Urinary bladder (tissue), 4 donors: ENCODE results near the gene ARSA. TPM values are rescaled to one million over a fixed set of nuclear protein-coding genes. Genes with fewer than 3 reads are reported as not detected.
"Not testable (repeated sequence)": the region's sequence is repeated elsewhere in the genome, so short reads cannot be mapped to it uniquely, and the experiment has no call there.

Experiments
- DNase-seq: peaks from one replicate; pipeline ENCODE4 v3.0.0-alpha.2; 2015; ENCODE audit errors: extremely low spot score
- H3K27ac ChIP-seq: one replicate; pipeline ENCODE4 v1.5.1; 2013; ENCODE audit warnings: low read depth, mild to moderate bottlenecking, moderate library complexity
- H3K36me3 ChIP-seq: one replicate; pipeline ENCODE4 v1.6.1; 2013; ENCODE audit warnings: mild to moderate bottlenecking, moderate library complexity; ENCODE audit not compliant: insufficient read depth
- H3K4me1 ChIP-seq: one replicate; pipeline ENCODE4 v1.6.1; 2013; ENCODE audit warnings: mild to moderate bottlenecking, moderate library complexity; ENCODE audit not compliant: insufficient read depth
- H3K4me3 ChIP-seq: one replicate; pipeline ENCODE4 v1.5.1; 2013; ENCODE audit warnings: low read depth, low read length
- WGBS: extraction: QIAGEN DNeasy Blood & Tissue Kit; methylation state at CpG from one replicate; pipeline ENCODE4 v1.1.7; 2013; 5-methylcytosine and 5-hydroxymethylcytosine counted together
- polyA plus RNA-seq: library from polyadenylated mRNA; stranded (reverse); fragments of 200-250 nt; gene quantifications from one replicate; pipeline ENCODE4 v1.2.3, GENCODE V29; 2013
- total RNA-seq: library from RNA; depleted of rRNA; stranded (reverse); fragments of >200 nt; gene quantifications from one replicate; pipeline ENCODE4 v1.2.3, GENCODE V29; 2014
- donor health status: healthy with polysubstance abuse.
- donor health status: healthy.

ARSA gene
- total and polyA plus RNA-seq, 2 donors, result 8.7 to 36.3 TPM

DNA sequence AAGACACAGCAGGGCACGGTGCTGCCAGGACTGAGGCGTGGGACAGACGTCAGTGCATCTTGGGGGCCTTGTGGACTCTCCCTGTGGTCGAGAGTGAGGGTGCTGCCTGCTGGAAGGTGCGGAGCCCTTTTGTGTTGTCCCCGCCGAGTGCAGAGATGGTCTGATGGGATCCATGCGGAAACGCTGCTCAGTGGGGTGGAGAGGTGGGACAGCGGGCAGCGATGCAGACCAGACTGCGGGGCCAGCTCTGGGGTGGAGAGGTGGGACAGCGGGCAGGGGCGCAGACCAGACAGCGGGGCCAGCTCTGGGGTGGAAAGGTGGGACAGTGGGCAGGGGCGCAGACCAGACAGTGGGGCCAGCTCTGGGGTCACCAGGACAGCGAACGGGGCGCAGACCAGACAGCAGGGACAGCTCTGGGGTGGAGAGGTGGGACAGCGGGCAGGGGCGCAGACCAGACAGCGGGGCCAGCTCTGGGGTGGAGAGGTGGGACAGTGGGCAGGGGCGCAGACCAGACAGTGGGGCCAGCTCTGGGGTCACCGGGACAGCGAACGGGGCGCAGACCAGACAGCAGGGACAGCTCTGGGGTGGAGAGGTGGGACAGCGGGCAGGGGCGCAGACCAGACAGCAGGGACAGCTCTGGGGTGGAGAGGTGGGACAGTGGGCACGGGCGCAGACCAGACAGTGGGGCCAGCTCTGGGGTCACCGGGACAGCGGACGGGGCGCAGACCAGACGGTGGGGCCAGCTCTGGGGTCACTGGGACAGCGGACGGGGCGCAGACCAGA is 19.7 kb downstream of the ARSA start:
- not testable (repeated sequence) for H3K4me1 ChIP-seq, DNase-seq, H3K36me3 ChIP-seq, H3K4me3 ChIP-seq, H3K27ac ChIP-seq
- 82% methylated on average over 39 of the region's 39 CpGs for WGBS

DNA sequence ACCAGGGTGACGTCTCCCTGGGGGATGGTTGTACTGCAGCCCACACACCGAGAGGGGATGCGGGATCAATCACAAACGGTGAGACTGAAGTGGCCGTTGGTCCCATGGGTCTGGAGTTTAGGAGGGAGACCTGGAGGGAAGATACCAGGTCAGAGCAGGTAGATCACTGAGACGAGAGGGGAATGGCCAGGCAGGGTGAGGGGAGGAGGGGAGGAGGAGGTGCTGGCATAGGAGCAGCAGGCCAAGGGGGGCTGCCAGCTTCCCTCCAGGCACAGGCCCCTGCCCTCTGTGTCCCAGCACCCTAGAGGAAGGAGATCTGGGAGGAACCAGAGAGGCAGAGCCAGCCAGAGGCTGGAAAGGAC is 20.3 kb downstream of the ARSA start:
- no peak overlapping the region for H3K27ac ChIP-seq
- H3K4me1 ChIP-seq, result no peaks in the 10 kb centered on the region
- H3K4me3 ChIP-seq, result no peak overlapping the region
- WGBS, result 58% methylated on average over 6 of the region's 6 CpGs
- H3K36me3 ChIP-seq, result no peaks in the 10 kb centered on the region
- no peak for DNase-seq

DNA sequence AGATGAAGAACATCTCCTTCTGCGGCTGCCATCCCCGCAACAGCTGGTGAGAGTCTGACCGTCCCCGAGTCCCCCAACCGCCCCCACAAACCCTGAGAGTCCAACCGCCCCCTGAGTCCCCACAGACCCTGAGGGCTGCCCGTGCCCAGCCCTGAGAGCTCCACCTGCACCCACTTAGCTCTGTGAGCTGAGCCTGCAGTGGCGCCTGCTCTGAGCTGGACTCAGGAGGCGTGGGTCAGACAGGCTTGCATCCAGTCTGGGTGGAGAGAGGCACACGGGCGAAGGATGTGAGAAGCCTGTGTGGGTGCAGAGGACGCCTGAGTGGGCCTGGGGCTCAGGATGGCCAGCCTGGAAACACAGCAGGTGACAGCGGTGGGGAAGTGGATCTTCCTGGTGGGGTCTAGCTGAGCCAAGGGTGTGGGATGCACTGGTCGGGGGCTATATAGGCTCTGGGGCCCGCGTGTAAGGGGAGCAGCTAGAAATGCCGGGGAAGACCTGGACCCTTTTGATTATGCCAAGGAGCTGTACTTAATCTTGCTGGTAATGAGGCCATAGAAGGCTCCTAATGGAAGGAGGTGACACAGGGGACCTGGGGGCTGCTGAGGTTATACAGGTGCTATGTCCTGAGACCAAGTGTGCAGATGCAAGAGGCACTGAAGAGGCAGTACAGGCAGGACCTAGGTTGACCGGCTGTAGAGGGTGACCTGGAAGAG is 20.9 kb downstream of the ARSA start:
- Histone ChIP-seq H3K4me3 (no peak overlapping the region), H3K4me1 (no peaks in the 10 kb centered on the region), H3K36me3 (no peaks in the 10 kb centered on the region), H3K27ac (no peak overlapping the region)
- DNase-seq, result no peak
- WGBS, result 85% methylated on average over 18 of the region's 18 CpGs

DNA sequence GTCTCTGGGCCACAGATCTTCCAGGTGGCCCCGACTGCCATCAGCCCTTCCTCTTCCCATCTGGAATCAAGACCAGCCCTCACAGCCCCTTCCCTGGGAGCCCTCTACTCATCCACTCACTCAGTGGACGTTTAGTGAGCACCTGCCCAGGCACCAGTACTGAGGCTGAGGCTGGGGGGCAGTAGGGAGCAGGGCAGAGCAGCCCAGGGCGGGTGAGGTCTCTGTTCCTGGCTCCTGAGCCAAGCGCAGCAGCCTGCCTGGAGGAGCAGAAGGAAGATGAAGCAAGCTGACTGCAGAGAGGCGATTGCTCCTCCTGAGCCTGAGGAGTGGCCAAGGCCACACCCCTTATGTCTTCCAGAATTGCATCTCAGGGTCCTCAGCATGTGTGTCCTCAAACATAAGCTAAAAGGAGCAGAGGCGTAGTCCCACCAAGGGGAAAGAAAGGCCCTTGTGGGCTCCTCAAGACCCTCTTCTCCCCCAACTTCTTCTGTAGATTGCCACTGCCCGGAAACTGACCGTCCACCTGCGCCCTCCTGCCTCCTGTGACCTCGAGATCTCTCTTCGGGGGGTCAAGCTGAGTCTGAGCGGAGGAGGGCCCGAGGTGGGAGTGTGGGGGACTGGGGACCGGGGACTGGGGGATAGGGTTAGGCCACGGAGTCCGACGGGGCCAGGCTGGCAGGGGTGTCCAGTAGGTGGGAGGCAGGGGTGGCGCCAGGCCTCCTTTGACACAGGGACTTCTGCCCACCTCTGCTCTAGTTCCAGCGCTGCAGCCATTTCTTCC is 21.6 kb downstream of the ARSA start:
- Histone ChIP-seq H3K27ac (no peak overlapping the region), H3K4me1 (no peaks in the 10 kb centered on the region), H3K4me3 (no peak overlapping the region), H3K36me3 (no peaks in the 10 kb centered on the region)
- DNase-seq, result no peak
- WGBS, result 71% methylated on average over 19 of the region's 19 CpGs

DNA sequence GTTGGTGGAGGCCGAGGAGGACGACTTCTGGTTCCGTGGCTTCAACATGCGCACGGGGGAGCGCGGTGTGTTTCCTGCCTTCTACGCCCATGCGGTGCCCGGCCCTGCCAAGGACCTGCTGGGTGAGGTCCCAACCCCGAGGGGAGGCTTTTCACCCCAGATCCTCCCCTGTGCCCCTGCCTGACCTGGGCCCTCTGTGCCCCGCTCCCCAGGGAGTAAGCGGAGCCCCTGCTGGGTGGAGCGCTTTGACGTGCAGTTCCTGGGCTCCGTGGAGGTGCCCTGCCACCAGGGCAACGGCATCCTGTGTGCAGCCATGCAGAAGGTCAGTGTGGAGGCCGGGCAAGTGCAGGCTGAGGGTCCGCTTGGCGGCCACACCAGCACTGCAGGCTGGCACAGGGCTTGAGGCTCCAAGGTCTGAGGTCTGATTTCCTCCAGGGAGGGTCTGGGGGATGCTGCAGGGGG is 22.3 kb downstream of the ARSA start:
- 87% methylated on average over 20 of the region's 20 CpGs for WGBS
- Histone ChIP-seq H3K36me3 (no peaks in the 10 kb centered on the region), H3K4me3 (no peak overlapping the region), H3K4me1 (no peaks in the 10 kb centered on the region), H3K27ac (no peak overlapping the region)
- no peak for DNase-seq

DNA sequence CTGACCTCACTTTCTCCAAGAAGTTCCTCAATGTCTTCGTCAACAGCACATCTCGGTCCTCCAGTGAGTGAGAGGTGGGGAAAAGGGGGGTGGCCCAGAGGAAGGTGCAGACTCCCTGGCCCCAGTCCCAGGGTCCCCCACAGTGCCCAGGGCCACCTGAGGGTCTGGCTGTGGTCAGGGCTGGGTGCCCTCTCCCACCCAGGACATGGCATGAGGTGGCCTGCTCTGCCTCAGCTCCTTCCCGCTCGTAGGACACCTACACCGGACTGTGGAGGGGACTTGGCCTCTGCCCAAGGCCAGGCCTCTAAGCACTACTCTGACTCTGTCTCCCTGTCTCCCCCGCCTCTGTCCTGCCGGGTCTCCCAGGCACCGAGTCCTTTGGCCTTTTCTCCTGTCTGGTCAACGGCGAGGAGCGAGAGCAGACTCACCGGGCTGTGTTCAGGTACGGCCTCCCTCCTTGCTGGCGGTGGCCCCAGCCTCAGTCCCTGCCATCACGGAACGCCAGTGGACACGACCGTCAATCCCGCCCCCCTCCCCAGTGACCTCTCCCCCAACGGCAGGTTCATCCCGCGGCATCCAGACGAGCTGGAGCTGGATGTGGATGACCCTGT is 22.8 kb downstream of the ARSA start:
- H3K36me3 ChIP-seq, result no peaks in the 10 kb centered on the region
- peaks cover 2% of the 10 kb centered on the region for H3K4me1 ChIP-seq
- WGBS, result 78% methylated on average over 23 of the region's 23 CpGs
- H3K4me3 ChIP-seq, result no peak overlapping the region
- no peak for DNase-seq
- no peak overlapping the region for H3K27ac ChIP-seq

DNA sequence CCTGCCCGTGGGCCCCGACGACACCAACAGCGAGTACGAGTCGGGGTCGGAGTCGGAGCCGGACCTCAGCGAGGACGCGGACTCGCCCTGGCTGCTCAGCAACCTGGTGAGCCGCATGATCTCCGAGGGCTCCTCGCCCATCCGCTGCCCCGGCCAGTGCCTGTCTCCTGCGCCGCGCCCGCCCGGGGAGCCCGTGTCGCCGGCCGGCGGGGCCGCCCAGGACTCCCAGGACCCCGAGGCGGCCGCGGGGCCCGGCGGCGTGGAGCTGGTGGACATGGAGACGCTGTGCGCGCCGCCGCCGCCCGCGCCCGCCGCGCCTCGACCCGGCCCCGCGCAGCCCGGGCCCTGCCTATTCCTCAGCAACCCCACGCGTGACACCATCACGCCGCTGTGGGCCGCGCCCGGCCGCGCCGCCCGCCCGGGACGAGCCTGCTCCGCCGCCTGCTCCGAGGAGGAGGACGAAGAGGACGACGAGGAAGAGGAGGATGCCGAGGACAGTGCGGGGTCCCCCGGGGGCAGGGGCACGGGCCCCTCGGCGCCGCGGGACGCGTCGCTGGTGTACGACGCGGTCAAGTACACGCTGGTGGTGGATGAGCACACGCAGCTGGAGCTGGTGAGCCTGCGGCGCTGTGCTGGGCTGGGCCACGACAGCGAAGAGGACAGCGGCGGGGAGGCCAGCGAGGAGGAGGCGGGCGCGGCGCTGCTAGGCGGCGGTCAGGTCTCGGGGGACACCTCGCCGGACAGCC is 23.5 kb downstream of the ARSA start:
- 39% methylated on average over 103 of the region's 103 CpGs for WGBS
- Histone ChIP-seq H3K27ac (no peak overlapping the region), H3K4me1 (peaks cover 2% of the 10 kb centered on the region), H3K36me3 (no peaks in the 10 kb centered on the region), H3K4me3 (no peak overlapping the region)
- no peak for DNase-seq

DNA sequence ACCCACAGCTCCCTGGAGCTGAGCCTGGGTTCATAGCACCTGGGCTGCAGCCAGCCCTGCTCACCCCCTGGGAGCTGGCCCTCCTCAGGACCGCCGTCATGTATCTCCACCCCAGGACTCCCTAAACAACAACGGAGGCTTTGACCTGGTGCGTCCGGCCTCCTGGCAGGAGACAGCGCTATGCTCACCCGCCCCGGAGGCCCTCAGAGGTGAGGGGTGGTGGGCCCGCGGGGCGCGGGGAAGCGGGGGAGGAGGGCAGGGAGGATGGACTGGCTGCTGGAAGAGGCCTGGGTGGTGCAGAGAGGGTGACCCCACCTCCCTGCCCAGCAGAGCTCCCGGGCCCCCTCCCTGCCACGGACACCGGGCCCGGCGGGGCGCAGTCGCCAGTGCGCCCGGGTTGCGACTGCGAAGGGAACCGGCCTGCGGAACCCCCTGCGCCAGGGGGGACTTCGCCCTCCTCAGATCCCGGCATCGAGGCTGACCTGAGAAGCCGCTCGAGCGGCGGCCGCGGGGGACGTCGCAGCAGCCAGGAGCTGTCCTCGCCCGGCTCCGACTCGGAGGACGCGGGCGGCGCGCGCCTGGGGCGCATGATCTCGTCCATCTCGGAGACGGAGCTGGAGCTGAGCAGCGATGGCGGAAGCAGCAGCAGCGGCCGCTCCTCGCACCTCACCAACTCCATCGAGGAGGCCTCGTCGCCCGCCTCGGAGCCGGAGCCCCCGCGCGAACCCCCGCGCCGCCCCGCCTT is 24.3 kb downstream of the ARSA start:
- no peak overlapping the region for H3K4me3 ChIP-seq
- H3K36me3 ChIP-seq, result no peaks in the 10 kb centered on the region
- 5% methylated on average over 70 of the region's 70 CpGs for WGBS
- peaks cover 2% of the 10 kb centered on the region for H3K4me1 ChIP-seq
- no peak for DNase-seq
- no peak overlapping the region for H3K27ac ChIP-seq

DNA sequence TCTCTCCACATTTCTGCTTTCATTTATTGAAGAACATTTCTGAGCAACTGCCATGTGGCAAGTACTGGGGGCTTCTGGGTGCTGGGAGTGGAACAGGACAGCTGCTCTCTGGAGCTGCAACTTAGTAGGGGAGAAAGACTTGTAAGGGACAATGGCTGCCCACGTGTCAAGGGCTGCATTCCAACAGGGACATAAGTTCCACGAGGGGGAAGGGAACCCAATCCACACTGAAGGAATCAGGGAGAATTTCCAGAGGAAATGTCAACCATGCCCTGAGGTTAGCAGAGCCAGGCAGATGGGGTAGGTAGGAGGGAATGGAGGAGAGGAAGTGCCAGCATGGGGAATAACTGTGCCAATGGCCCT is 25.6 kb downstream of the ARSA start:
- Histone ChIP-seq H3K4me1 (peaks cover 2% of the 10 kb centered on the region), H3K4me3 (no peak overlapping the region), H3K36me3 (no peaks in the 10 kb centered on the region), H3K27ac (no peak overlapping the region)
- 19% methylated on average over 2 of the region's 2 CpGs for WGBS
- DNase-seq, result no peak

DNA sequence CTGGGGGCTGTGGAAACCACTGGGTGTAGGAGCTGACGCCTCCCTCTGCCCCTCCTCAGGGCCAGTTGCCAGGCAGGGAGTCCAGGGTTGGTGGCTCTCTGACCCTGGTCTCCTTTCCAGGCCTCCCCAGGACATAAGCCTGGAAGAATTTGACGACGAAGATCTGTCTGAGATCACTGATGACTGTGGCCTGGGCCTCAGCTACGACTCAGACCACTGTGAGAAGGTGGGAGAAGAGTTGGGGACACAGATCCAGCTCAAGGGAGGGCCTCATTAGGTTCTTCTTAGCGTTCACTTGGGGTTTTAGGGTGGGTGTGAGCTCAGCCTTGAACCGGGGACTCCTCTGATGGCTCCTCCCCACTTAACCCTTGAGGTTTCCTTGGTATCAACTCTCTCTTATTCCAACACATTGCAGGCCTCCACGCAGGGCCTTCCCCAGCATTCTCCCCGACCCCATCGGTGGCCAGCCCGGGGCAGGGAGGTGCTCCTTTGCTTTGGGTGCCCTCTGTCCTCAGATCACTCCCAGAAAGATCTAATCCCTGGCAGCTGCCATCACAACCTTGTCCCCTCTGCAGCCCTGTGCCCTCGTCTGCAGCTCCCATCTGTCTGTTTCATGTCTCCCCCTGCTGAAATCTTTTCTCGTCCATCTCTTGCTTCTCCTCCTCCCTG is 26.1 kb downstream of the ARSA start:
- Histone ChIP-seq H3K4me1 (peaks cover 2% of the 10 kb centered on the region), H3K4me3 (no peak overlapping the region), H3K36me3 (no peaks in the 10 kb centered on the region), H3K27ac (no peak overlapping the region)
- DNase-seq, result no peak
- WGBS, result 50% methylated on average over 12 of the region's 12 CpGs

DNA sequence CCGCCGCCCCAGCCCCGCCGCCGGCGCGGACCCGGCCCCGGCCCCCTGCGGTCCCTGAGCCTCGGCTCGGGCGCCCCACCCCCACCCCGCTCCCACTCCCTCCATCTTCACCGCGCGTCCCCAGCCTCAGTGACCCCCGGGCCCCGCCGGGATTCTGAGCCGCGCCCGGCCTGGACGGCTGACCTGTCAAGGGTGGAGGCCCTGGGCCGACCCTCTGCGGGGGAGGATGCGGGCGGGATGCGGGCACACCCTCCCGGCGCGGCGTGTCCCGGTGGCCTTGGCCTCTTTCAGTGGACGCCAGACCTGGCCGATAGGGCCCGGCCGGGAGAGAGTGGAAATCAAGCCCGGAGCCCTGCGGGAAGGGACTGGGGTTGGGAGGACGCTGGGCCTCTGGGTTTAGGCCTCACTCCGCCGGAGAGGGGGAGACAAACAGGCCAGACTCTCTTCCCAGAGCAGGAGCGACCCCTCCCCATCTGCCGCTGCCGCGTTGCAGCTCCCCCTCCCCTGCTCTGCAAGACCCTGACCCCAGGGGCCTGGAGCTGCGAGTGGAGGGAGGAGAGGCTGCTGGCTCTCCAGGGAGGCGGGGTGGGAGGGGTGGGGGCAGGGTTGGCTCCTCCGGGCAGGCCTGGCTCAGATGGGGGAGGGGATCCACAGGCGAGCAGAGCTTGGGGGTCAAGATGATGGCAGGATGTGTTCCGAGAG is 26.8 kb downstream of the ARSA start:
- Histone ChIP-seq H3K36me3 (no peaks in the 10 kb centered on the region), H3K4me3 (peak overlapping the region; percentile 54), H3K4me1 (peaks cover 2% of the 10 kb centered on the region), H3K27ac (no peak overlapping the region)
- DNase-seq, result no peak
- WGBS, result 5% methylated on average over 49 of the region's 52 CpGs

DNA sequence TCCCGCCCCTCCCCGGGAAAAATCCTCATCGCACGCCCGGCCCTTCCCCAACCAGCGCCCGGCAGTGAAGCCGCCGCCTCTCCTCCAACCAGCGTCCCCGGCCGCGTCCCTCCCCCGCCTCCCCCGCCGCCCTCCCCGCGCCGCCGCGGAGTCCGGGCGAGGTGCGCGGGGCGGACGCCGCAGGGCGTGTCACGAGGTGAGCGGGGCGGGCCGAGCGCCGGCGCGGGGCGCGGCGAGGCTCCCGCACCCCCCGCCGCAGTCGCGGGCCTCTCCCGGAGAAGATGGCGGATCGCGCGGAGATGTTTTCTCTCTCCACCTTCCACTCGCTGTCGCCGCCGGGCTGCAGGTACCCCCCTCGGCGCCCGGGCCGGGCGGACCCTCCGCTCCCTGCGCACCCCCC is 27.4 kb downstream of the ARSA start, which contains the start of gene MAPK8IP2:
MAPK8IP2 (plus strand) TSS at position 256 of the 400 bp plus-strand sequence; CDS start at position 282, 26 bp downstream.
- no peak within 1 kb of the TSS for H3K27ac ChIP-seq
- peaks cover 2% of the 10 kb centered on the region for H3K4me1 ChIP-seq
- under 1% methylated on average over 57 of the region's 61 CpGs for WGBS
- H3K4me3 ChIP-seq, result peak within 1 kb of the TSS; percentile 54
- H3K36me3 ChIP-seq, result no peaks in the 10 kb centered on the region
- DNase-seq, result no peak
